ENCODE results near the gene ZNF541. TPM values are rescaled to one million over a fixed set of nuclear protein-coding genes. Genes with fewer than 3 reads are reported as not detected.
A peak's percentile ranks its signal among the peaks of the same experiment; 100 is the strongest.
"Not testable (repeated sequence)": the region's sequence is repeated elsewhere in the genome, so short reads cannot be mapped to it uniquely, and the experiment has no call there.

Gene ZNF541
- total RNA-seq, 8 experiments from 2014 or later = 0.04 to 0.43 (median 0.16) TPM; not detected in 4

- H3K4me3 ChIP-seq = peak within 1 kb of the TSS; percentile 72 to 91 (median 87)
- in situ Hi-C loops (cut with MboI; ENCODE audit: low pct_unique_long_range_greater_than_20kb in 2 of 9, low sequenced_read_pairs in 9 of 9, unreplicated experiment in 9 of 9) = no loop called here
- peak; percentile 55 to 78 (median 70) for ATAC-seq (replicated peaks in 6 of 8)
- WGBS, 10 experiments = 0% methylated on average over 1 of the region's 94 CpGs; no CpG with 5 or more reads in 9 of the 10 experiments
- peaks cover 15 to 24% of the 10 kb centered on the region in 2 donors for H3K4me1 ChIP-seq (replicated peaks in 1 of 2)
- peak within 1 kb of the TSS; percentile 100 for H3K27ac ChIP-seq
These were observed 36.3 kb upstream of the ZNF541 start, which contains the start of gene BICRA for GRCh38 chr19:47608969-47609905. TSS of gene BICRA (plus strand) at chr19:47609134. CDS start at chr19:47673575, 64,441 bp downstream.

- H3K4me3 ChIP-seq = peak overlapping the region; percentile 72 to 91 (median 87)
These were observed 35.3 kb upstream of the ZNF541 start for GRCh38 chr19:47608074-47608918.

GRCh38 chr19:47607564-47608073 is 34.7 kb upstream of the ZNF541 start:
- ATAC-seq (replicated peaks in 6 of 8) = no peak
- in situ Hi-C loops (cut with MboI; ENCODE audit: low pct_unique_long_range_greater_than_20kb in 2 of 9, low sequenced_read_pairs in 9 of 9, unreplicated experiment in 9 of 9) = no loop called here
- H3K4me3 ChIP-seq = peak overlapping the region; percentile 72 to 91 (median 87)
- H3K4me1 ChIP-seq (replicated peaks in 1 of 2) = peaks cover 5 to 8% of the 10 kb centered on the region in 2 donors
- WGBS, 10 experiments = 0 to 57% (median 41%) methylated on average over 1 to 15 of the region's 21 CpGs
- H3K27ac ChIP-seq = peak overlapping the region; percentile 100

More at GRCh38 chr19:47608074-47608918, 35.3 kb upstream of the ZNF541 start:
- WGBS, 10 experiments = 0 to 2% (median 0%) methylated on average over 1 to 9 of the region's 94 CpGs; no CpG with 5 or more reads in 7 of the 10 experiments
- in situ Hi-C loops (cut with MboI; ENCODE audit: low pct_unique_long_range_greater_than_20kb in 2 of 9, low sequenced_read_pairs in 9 of 9, unreplicated experiment in 9 of 9) = no loop called here
- ATAC-seq (replicated peaks in 6 of 8) = peak; percentile 79 to 93 (median 90)
- Histone ChIP-seq H3K27ac (peak overlapping the region; percentile 100), H3K4me1 (replicated peaks in 1 of 2) (peaks cover 11 to 15% of the 10 kb centered on the region in 2 donors)

- ATAC-seq (replicated peaks in 6 of 8) = no peak
- no peak overlapping the region for H3K4me3 ChIP-seq
- H3K4me1 ChIP-seq (replicated peaks in 1 of 2) = peaks cover 0 to under 1% of the 10 kb centered on the region in 2 donors
- no peak overlapping the region for H3K27ac ChIP-seq
- WGBS, 10 experiments = 52 to 79% (median 63%) methylated on average over 1 to 9 of the region's 13 CpGs; no CpG with 5 or more reads in 1 of the 10 experiments
- in situ Hi-C loops (cut with MboI; ENCODE audit: low pct_unique_long_range_greater_than_20kb in 2 of 9, low sequenced_read_pairs in 9 of 9, unreplicated experiment in 9 of 9) = no loop called here
These were observed 31.0 kb upstream of the ZNF541 start for GRCh38 chr19:47603706-47604565.

GRCh38 chr19:47601180-47601904 is 28.4 kb upstream of the ZNF541 start:
- in situ Hi-C loops (cut with MboI; ENCODE audit: low pct_unique_long_range_greater_than_20kb in 2 of 9, low sequenced_read_pairs in 9 of 9, unreplicated experiment in 9 of 9) = no loop called here
- WGBS, 10 experiments = 17 to 100% (median 78%) methylated on average over 1 to 10 of the region's 17 CpGs; no CpG with 5 or more reads in 1 of the 10 experiments
- ATAC-seq (replicated peaks in 6 of 8) = no peak
- Histone ChIP-seq H3K4me3 (peak overlapping the region; percentile 48 to 72 (median 61)), H3K27ac (no peak overlapping the region), H3K4me1 (replicated peaks in 1 of 2) (peaks cover 5 to 6% of the 10 kb centered on the region in 2 donors)

- in situ Hi-C loops (cut with MboI; ENCODE audit: low pct_unique_long_range_greater_than_20kb in 2 of 9, low sequenced_read_pairs in 9 of 9, unreplicated experiment in 9 of 9) = no loop called here
- Histone ChIP-seq H3K4me1 (replicated peaks in 1 of 2) (peaks cover 5 to 6% of the 10 kb centered on the region in 2 donors), H3K27ac (peak overlapping the region; percentile 19 to 49), H3K4me3 (peak overlapping the region; percentile 48 to 72 (median 61))
- peak; percentile 86 to 95 (median 94) for ATAC-seq (replicated peaks in 6 of 8)
- WGBS, 10 experiments = 0 to 28% (median 11%) methylated on average over 2 to 20 of the region's 77 CpGs; no CpG with 5 or more reads in 1 of the 10 experiments
These were observed 27.6 kb upstream of the ZNF541 start for GRCh38 chr19:47600246-47601179.

- in situ Hi-C loops (cut with MboI; ENCODE audit: low pct_unique_long_range_greater_than_20kb in 2 of 9, low sequenced_read_pairs in 9 of 9, unreplicated experiment in 9 of 9); H3K4me1 ChIP-seq (replicated peaks in 1 of 2): not testable (repeated sequence)
- WGBS, 10 experiments = 7 to 62% (median 40%) methylated on average over 6 to 22 of the region's 25 CpGs
- peak overlapping the region; percentile 41 to 72 (median 61) for H3K4me3 ChIP-seq
- peak overlapping the region; percentile 19 to 43 for H3K27ac ChIP-seq
- peak in 3 of 8 experiments; percentile 0 for ATAC-seq (replicated peaks in 6 of 8)
These were observed 26.8 kb upstream of the ZNF541 start for GRCh38 chr19:47599671-47600245.

- peak overlapping the region in 1 of 2 donors; percentile 47 for H3K27ac ChIP-seq
- peaks cover 5 to 6% of the 10 kb centered on the region in 2 donors for H3K4me1 ChIP-seq (replicated peaks in 1 of 2)
- ATAC-seq (replicated peaks in 6 of 8) = peak; percentile 9 to 45 (median 27)
- H3K4me3 ChIP-seq = peak overlapping the region in 3 of 5 donors; percentile 13 to 22 (median 22)
- WGBS, 10 experiments = 0 to 100% (median 25%) methylated on average over 1 to 14 of the region's 21 CpGs
- in situ Hi-C loops (cut with MboI; ENCODE audit: low pct_unique_long_range_greater_than_20kb in 2 of 9, low sequenced_read_pairs in 9 of 9, unreplicated experiment in 9 of 9) = no loop called here
These were observed 25.7 kb upstream of the ZNF541 start for GRCh38 chr19:47598407-47599349.

- Histone ChIP-seq H3K27ac (no peak overlapping the region), H3K4me3 (no peak overlapping the region), H3K4me1 (replicated peaks in 1 of 2) (peaks cover 5 to 6% of the 10 kb centered on the region in 2 donors)
- ATAC-seq (replicated peaks in 6 of 8) = no peak
- WGBS, 10 experiments = 41 to 100% (median 62%) methylated on average over 2 to 6 of the region's 6 CpGs; no CpG with 5 or more reads in 3 of the 10 experiments
- in situ Hi-C loops (cut with MboI; ENCODE audit: low pct_unique_long_range_greater_than_20kb in 2 of 9, low sequenced_read_pairs in 9 of 9, unreplicated experiment in 9 of 9) = no loop called here
These were observed 23.0 kb upstream of the ZNF541 start for GRCh38 chr19:47595944-47596343.
